ACHN (cell line): ENCODE data around the gene IL21.
"Not testable (repeated sequence)": the region's sequence is repeated elsewhere in the genome, so short reads cannot be mapped to it uniquely, and the experiment has no call there.

Experiments
- DNase-seq: peaks from one replicate; pipeline ENCODE4 v3.0.0-alpha.2; 2015
- in situ Hi-C: cut with HindIII; loops from 2 replicates; pipeline ENCODE4 v1.10.0; 2017; ENCODE audit warnings: low sequenced_read_pairs, low pct_ligation_motif_present, low pct_unique_long_range_greater_than_20kb

IL21 gene

GRCh38 chr4:122602277-122603142 is 18.4 kb downstream of the IL21 start:
- in situ Hi-C loops: loop anchor here (25.0 kb wide), 1 partner anchor 310 kb away; the partner anchor contains the start of gene NUDT6
- DNase-seq: peak; percentile 60

DNA sequence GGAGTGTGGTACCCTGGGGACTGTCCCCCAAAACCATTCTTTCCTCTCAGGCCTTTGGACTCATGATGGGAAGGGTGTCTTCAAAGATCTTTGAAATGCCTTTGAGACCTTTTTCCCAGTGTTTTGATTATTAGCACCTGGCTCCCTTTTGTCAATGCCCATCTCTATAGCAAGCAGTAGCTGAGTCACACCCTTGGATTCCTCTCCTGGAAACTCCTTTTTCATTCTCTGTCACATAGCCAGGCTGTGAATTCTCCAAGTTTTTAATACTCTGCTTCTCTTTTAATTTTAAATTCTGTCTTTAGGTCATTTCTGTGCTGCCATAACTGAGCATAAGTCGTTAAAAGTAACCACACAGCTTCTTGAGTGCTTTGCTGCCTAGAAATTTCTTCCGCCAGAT is 29.7 kb downstream of the IL21 start:
- in situ Hi-C loops: no loop called here
- DNase-seq: no peak

- DNase-seq: no peak
- in situ Hi-C loops: no loop called here
Measured at GRCh38 chr4:122588453-122589238, 32.2 kb downstream of the IL21 start.

DNA sequence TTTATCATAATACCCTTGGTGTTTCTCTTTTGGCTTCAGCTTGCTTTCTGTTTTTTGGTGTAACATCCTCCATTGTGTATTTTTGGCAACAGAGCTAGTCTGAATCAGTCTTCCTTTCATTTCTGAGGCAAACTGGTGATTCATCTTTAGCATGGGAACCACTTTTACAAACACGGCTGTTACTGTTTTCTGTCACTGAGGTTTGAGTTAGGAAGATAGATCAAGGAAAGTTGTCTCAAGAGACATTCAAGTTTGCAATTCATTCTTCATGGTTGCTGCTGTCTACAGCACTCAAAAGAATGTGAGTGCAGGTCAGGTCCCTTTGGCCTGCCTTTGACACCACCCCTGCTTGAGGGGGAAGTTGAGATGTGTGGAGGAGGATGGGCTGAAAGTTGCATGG is 36.3 kb downstream of the IL21 start:
- peak; percentile 15 for DNase-seq
- in situ Hi-C loops: no loop called here

DNA sequence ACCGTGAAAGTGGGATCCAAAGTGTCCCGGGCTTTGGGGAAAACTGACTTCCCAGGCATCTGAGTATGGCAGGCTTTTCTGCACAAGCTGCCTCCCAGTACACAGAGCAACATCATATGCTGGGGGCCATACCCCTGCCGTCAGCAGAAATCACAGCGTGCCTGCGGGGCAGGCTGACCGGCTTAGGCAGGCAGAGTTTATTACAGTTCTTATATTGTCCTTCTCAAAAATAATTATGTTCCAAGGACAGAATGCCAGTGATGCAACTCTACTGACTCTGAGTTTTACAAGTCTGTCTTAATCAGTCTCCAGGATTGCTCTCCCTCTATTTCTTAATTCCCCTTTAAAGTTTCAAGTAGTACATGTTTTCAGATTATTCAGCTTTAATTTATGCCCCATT is 37.0 kb downstream of the IL21 start:
- DNase-seq: no peak

DNA sequence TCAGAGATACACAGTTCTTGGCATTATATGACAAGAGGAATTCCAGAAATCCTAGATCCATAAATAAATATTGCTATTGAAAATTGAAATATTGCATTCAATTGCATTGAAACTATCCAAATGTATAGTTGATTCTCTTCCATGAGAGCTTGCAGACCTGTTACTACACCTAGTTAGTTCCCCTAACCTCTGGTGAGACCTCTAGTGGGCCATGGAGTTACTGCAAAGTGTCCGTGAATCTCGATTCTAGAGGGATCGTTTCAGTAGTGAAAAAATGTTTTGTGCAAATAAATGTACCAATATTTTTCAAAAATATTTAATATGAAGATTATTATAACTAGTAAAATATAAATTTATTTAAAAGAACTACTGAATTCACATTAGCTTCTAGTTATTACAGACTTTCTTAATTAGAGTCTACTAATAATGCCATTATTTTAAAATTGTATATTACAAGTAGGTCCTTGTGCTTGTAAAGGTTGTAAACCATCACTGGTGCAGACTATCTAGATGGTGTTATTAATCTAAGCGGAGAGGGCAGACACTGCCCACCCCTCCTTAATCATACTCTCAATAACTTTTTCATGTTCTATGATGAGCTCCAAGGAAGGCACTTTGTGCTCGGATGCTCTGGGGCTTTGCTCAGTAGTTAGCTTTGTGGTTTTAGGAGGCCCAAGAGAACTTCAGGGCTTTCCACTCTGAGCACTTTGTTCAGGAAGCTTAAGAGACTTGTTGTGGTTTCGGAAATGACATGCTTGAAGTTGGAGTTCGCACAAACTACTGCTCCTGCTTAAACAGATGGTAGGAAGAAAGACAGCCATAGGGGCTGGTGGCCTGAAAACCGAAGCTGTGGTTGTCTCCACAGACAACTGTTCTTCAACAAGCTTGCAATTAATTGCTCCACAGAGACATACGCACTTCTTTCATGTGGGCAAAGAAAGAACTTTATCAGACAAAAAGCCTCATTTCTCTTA is 42.8 kb downstream of the IL21 start:
- DNase-seq: peak; percentile 56
- in situ Hi-C loops: no loop called here

More for the DNA sequence above, 37.0 kb downstream of the IL21 start:
- in situ Hi-C loops: no loop called here

DNA sequence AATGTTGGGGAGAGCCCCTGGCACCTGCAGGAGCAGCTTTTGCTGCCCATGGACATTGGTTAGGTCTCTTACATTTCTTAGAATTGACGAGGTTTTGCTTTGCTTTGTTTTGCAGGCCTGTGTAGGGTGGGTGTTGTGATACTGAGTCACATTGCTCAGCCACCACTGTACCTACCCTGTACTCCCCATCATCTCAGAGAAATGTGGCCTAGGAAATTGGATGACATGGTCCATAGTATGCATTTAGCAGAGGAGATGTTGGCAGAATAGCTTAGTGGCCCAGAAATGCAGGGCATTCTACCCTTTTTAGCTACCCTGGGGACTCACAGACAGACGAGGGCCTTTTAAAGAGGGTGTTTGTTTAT is 43.7 kb downstream of the IL21 start:
- in situ Hi-C loops: no loop called here
- DNase-seq: no peak

GRCh38 chr4:122576261-122577188 is 44.3 kb downstream of the IL21 start:
- in situ Hi-C loops: no loop called here
- DNase-seq: peak; percentile 57

DNA sequence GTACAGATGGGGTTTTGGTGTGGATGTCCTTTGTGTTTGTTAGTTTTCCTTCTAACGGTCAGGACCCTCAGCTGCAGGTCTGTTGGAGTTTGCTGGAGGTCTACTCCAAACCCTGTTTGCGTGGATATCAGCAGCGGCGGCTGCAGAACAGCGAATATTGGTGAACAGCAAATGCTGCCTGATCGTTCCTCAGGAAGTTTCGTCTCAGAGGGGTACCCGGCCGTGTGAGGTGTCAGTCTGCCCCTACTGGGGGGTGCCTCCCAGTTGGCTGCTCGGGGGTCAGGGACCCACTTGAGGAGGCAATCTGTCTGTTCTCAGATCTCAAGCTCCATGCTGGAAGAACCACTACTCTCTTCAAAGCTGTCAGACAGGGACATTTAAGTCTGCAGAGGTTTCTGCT is 46.5 kb downstream of the IL21 start:
- in situ Hi-C loops, DNase-seq: not testable (repeated sequence)

- in situ Hi-C loops: no loop called here
Measured at GRCh38 chr4:122562449-122562848, 58.4 kb downstream of the IL21 start.

More at GRCh38 chr4:122562449-122562848, 58.4 kb downstream of the IL21 start:
- DNase-seq: no peak
